ENCODE results near the gene TMOD2. TPM values are rescaled to one million over a fixed set of nuclear protein-coding genes. Genes with fewer than 3 reads are reported as not detected.

Gene TMOD2
- total RNA-seq, 1 donor from 2014 or later, result 16.1 TPM

GRCh38 chr15:51709031-51709430, 42.4 kb upstream of the TMOD2 start:
- Histone ChIP-seq H3K4me3 (no peak overlapping the region), H3K27ac (no peak overlapping the region), H3K27me3 (no peaks in the 10 kb centered on the region), H3K36me3 (no peaks in the 10 kb centered on the region), H3K9me3 (no peaks in the 10 kb centered on the region), H3K4me1 (no peaks in the 10 kb centered on the region)
- no peak for TF ChIP-seq CTCF (IDR thresholded peaks at IDR 0.05)
- intact Hi-C loops (cut with DNase I), result no loop called here
- DNase-seq (no peak), ATAC-seq (no peak)

DNA sequence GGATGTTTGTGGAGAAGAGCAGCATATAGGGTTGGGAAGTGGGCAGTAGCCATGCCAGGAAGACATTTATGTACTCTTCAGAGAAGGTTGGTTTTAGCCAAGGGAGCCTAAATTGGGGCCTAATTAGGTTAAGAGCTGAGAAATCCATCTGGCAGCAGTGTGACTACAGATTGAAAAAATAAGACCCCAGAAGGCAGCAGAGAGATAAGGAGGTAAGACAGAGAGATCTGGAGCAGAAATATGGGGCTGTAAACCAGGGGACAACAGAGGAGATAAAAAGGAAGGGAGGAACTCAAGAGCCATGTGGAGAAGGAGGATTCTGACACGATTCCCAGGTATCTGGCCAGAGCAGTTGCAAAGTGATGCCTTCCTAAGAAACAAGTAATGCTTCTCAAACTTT, 37.2 kb upstream of the TMOD2 start:
- Histone ChIP-seq H3K27me3 (no peaks in the 10 kb centered on the region), H3K36me3 (no peaks in the 10 kb centered on the region), H3K4me1 (no peaks in the 10 kb centered on the region), H3K4me3 (no peak overlapping the region), H3K9me3 (no peaks in the 10 kb centered on the region), H3K27ac (no peak overlapping the region)
- DNase-seq (no peak), ATAC-seq (no peak)
- intact Hi-C loops (cut with DNase I), result no loop called here
- no peak for TF ChIP-seq CTCF (IDR thresholded peaks at IDR 0.05)

DNA sequence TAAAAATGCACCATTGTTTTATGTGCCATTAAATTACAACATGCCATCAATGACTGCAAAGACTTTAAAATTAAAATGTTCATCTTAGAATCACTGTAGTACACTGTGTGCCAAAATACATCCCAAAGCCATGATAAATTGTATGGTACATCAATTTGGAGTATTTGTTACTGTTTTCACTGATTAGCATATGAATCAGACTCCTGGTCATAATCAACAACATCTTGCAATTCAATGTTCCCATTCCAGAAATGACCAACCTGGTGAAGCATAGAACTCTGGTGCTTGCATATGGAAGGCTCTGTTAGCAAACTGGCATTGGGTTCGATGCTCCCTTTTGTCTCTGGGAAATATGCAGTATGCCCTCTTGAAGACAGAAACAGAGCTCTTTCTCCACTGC, 36.5 kb upstream of the TMOD2 start:
- DNase-seq, result no peak
- H3K36me3 ChIP-seq, result no peaks in the 10 kb centered on the region
- H3K27me3 ChIP-seq, result no peaks in the 10 kb centered on the region
- intact Hi-C loops (cut with DNase I), result no loop called here
- no peak overlapping the region for H3K27ac ChIP-seq
- no peak for ATAC-seq
- no peaks in the 10 kb centered on the region for H3K9me3 ChIP-seq
- TF ChIP-seq CTCF (IDR thresholded peaks at IDR 0.05), result no peak
- no peaks in the 10 kb centered on the region for H3K4me1 ChIP-seq
- H3K4me3 ChIP-seq, result no peak overlapping the region

DNA sequence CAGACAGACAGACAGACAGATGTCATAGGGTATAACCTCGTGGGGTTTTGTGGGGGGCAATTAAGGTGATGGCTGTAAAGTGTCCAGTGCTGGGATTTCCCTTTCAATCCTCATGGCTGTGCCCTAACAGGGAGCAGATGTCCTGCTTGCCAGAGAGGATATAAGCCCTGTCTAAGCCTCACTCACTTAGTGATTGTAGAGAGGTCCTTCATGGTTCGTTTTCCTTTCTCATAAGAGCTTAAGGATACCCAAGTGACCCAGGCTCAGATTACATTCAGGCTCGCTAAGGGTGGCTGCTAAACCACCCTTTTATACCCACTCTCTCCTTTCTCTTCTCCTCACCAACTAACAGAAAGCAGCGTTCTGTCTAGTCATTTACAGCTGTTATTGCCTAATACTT, 33.2 kb upstream of the TMOD2 start:
- no peaks in the 10 kb centered on the region for H3K9me3 ChIP-seq
- no peak overlapping the region for H3K27ac ChIP-seq
- peaks cover 13% of the 10 kb centered on the region for H3K36me3 ChIP-seq
- no peak for TF ChIP-seq CTCF (IDR thresholded peaks at IDR 0.05)
- DNase-seq, result no peak
- intact Hi-C loops (cut with DNase I), result no loop called here
- H3K4me1 ChIP-seq, result no peaks in the 10 kb centered on the region
- no peaks in the 10 kb centered on the region for H3K27me3 ChIP-seq
- ATAC-seq, result no peak
- H3K4me3 ChIP-seq, result no peak overlapping the region

- no peak for ATAC-seq
Observed at GRCh38 chr15:51718746-51719145, 32.7 kb upstream of the TMOD2 start.

More at GRCh38 chr15:51718746-51719145, 32.7 kb upstream of the TMOD2 start:
- Histone ChIP-seq H3K4me1 (no peaks in the 10 kb centered on the region), H3K4me3 (no peak overlapping the region), H3K9me3 (no peaks in the 10 kb centered on the region), H3K27ac (no peak overlapping the region), H3K27me3 (no peaks in the 10 kb centered on the region), H3K36me3 (peaks cover 17% of the 10 kb centered on the region)
- intact Hi-C loops (cut with DNase I), result no loop called here
- no peak for DNase-seq
- no peak for TF ChIP-seq CTCF (IDR thresholded peaks at IDR 0.05)

All from upper lobe of right lung (tissue), 1 donor.